ENCODE results near the gene CDK5RAP2. TPM values are rescaled to one million over a fixed set of nuclear protein-coding genes. Genes with fewer than 3 reads are reported as not detected.

CDK5RAP2 gene
- total RNA-seq, 1 experiment from 2014 or later, result 56.4 TPM

DNA sequence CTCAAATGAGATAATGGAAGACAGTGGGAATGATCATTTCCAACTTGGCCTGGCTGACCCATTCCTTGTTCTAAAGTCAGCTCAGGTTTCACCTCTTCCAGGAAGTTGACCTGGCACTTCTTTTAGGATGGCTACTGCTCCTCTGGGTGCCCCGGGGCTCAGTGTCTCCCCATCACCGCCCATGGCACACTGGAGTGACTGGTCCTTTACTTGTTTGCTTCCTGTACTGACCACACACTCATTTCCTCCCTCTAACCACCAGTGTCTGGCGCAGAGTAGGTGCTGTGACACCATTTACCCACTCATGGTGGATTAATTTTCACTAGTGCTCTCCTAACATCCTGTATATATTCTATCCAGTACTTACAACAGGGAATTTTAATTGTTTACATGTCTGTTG is 183.5 kb downstream of the CDK5RAP2 start:
- no peak overlapping the region for H3K9ac ChIP-seq (ENCODE audit: extremely low read depth, insufficient read length, low read length)
- no peak overlapping the region for H4K5ac ChIP-seq (ENCODE audit: insufficient read length, low read depth, low read length)
- no peak overlapping the region for H2BK5ac ChIP-seq (ENCODE audit: insufficient read length, low read length)
- H3K4ac ChIP-seq (ENCODE audit: low read depth, low read length), result no peak overlapping the region
- no peaks in the 10 kb centered on the region for H3K9me3 ChIP-seq (ENCODE audit: control insufficient read depth, low read depth, low read length)
- H4K8ac ChIP-seq (replicated peaks; ENCODE audit: insufficient read length, low read depth, low read length), result no peak overlapping the region
- H3K27ac Mint-ChIP-seq, result peak overlapping the region in 1 of 3 experiments; percentile 64; a peak in 1 of 7 replicates
- H3K27me3 Mint-ChIP-seq (ENCODE audit: low read depth), result no peaks in the 10 kb centered on the region
- H3K9me3 Mint-ChIP-seq, result no peaks in the 10 kb centered on the region
- H3K23ac ChIP-seq (ENCODE audit: insufficient read length, low read depth, low read length), result no peak overlapping the region
- no peak overlapping the region for H3K27ac ChIP-seq (ENCODE audit: insufficient read length, low read depth, low read length)
- H2AK5ac ChIP-seq (ENCODE audit: insufficient read length, low read length), result no peak overlapping the region
- no peak overlapping the region for H3K56ac ChIP-seq (ENCODE audit: insufficient read length, low read depth, low read length)
- no peaks in the 10 kb centered on the region for H3K4me1 ChIP-seq (ENCODE audit: insufficient read depth, low read length)
- TF ChIP-seq, protein P1, sequence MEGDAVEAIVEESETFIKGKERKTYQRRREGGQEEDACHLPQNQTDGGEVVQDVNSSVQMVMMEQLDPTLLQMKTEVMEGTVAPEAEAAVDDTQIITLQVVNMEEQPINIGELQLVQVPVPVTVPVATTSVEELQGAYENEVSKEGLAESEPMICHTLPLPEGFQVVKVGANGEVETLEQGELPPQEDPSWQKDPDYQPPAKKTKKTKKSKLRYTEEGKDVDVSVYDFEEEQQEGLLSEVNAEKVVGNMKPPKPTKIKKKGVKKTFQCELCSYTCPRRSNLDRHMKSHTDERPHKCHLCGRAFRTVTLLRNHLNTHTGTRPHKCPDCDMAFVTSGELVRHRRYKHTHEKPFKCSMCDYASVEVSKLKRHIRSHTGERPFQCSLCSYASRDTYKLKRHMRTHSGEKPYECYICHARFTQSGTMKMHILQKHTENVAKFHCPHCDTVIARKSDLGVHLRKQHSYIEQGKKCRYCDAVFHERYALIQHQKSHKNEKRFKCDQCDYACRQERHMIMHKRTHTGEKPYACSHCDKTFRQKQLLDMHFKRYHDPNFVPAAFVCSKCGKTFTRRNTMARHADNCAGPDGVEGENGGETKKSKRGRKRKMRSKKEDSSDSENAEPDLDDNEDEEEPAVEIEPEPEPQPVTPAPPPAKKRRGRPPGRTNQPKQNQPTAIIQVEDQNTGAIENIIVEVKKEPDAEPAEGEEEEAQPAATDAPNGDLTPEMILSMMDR (conservative IDR thresholded peaks at IDR 0.05), result no peak
- H3K18ac ChIP-seq (ENCODE audit: insufficient read length, low read depth, low read length), result no peak overlapping the region
- no peak for DNase-seq
- H3K79me1 ChIP-seq (ENCODE audit: insufficient read depth, low read depth, low read length, poor library complexity, severe bottlenecking), result no peaks in the 10 kb centered on the region
- H3K36me3 Mint-ChIP-seq (ENCODE audit: insufficient read depth in 1 of 3, low read depth in 3 of 3), result peaks cover 49 to 85% (median 76%) of the 10 kb centered on the region in 3 experiments; a peak in 6 of 7 replicates
- H3T11ph ChIP-seq (ENCODE audit: low read length), result no peak overlapping the region
- no peak overlapping the region for H2BK15ac ChIP-seq (ENCODE audit: low read depth, low read length)
- H2AFZ ChIP-seq (ENCODE audit: low read length), result no peak overlapping the region
- no peak overlapping the region for H3K14ac ChIP-seq (ENCODE audit: insufficient read depth, low read length)
- H4K20me1 ChIP-seq (ENCODE audit: control insufficient read depth, insufficient read depth, insufficient read length), result peaks cover 2% of the 10 kb centered on the region
- no CpG with 5 or more reads among the region's 3 CpGs for WGBS (ENCODE audit: extremely low coverage, insufficient read length, low lambda C conversion rate)
- H3K27me3 ChIP-seq (ENCODE audit: insufficient read depth, low read length), result no peaks in the 10 kb centered on the region
- no peaks in the 10 kb centered on the region for H3K23me2 ChIP-seq (ENCODE audit: insufficient read length, low read depth, low read length, poor library complexity, severe bottlenecking)
- no peak overlapping the region for H3K4me3 Mint-ChIP-seq
- no peak overlapping the region for H2BK20ac ChIP-seq (ENCODE audit: low read depth, low read length, poor library complexity, severe bottlenecking)
- H3K4me2 ChIP-seq (ENCODE audit: insufficient read depth, insufficient read length, low read length), result no peak overlapping the region
- H3K4me1 Mint-ChIP-seq, result no peaks in the 10 kb centered on the region
- no peak overlapping the region for H2BK12ac ChIP-seq (ENCODE audit: insufficient read length, low read depth, low read length)
- no peaks in the 10 kb centered on the region for H3K79me2 ChIP-seq (ENCODE audit: insufficient read depth, low read length)
- no peak overlapping the region for H4K91ac ChIP-seq (ENCODE audit: insufficient read length, low read depth, low read length)
- no peak overlapping the region for H2BK120ac ChIP-seq (ENCODE audit: low read depth, low read length, poor library complexity, severe bottlenecking)

Data from H9 (cell line).